H1 (cell line): ENCODE measurements around the gene GNG7. TPM values are rescaled to one million over a fixed set of nuclear protein-coding genes. Genes with fewer than 3 reads are reported as not detected.

Source experiments
- CTCF ChIA-PET: fragments of 300-600 bp; sonication (Branson Sonifier 250); formaldehyde crosslinking; loops from one replicate; lab custom pipeline; 2021; ENCODE audit not compliant: partially characterized antibody; lab: Charles Lee
- POLR2A ChIA-PET: fragments of 300-600 bp; sonication (Branson Sonifier 250); formaldehyde crosslinking; loops from one replicate; lab custom pipeline; 2021; ENCODE audit warnings: inconsistent platforms; ENCODE audit not compliant: partially characterized antibody; lab: Charles Lee
- DNase-seq, 2 experiments: peaks; one replicate each; pipeline versions ENCODE4 v3.0.0 to v3.0.0-alpha.2; 2010 to 2022; ENCODE audit warnings: low spot score in 2 of 2, low read depth in 1 of 2, mixed read lengths in 1 of 2
- FAIRE-seq: peaks from 2 replicates; lab custom pipeline; 2011; peaks lifted over from hg19 to GRCh38; lab: Jason Lieb, UNC
- H2AFZ ChIP-seq: 2 replicates; pipeline ENCODE4 v1.8.1; 2012; ENCODE audit warnings: low read length, inconsistent platforms
- H2AK5ac ChIP-seq: 2 replicates; pipeline ENCODE4 v1.6.1; 2013; ENCODE audit warnings: low read depth, low read length
- H2BK120ac ChIP-seq: replicated peaks from 2 replicates; pipeline ENCODE3; 2013; ENCODE audit warnings: low read depth, low read length, inconsistent platforms
- H2BK12ac ChIP-seq: 2 replicates; pipeline ENCODE4 v1.6.1; 2013; ENCODE audit warnings: low read depth, low read length
- H2BK15ac ChIP-seq: 2 replicates; pipeline ENCODE4 v1.6.1; 2013; ENCODE audit warnings: low read length
- H2BK20ac ChIP-seq: 2 replicates; pipeline ENCODE4 v1.6.1; 2013; ENCODE audit warnings: low read length
- H2BK5ac ChIP-seq: 2 replicates; pipeline ENCODE4 v1.6.1; 2013; ENCODE audit warnings: low read depth, low read length
- H3K14ac ChIP-seq: 2 replicates; pipeline ENCODE4 v1.6.1; 2013; ENCODE audit warnings: inconsistent platforms; ENCODE audit not compliant: insufficient read length
- H3K18ac ChIP-seq: 2 replicates; pipeline ENCODE4 v1.6.1; 2013; ENCODE audit warnings: low read length; ENCODE audit errors: extremely low read depth
- H3K23ac ChIP-seq: 2 replicates; pipeline ENCODE4 v1.6.1; 2013; ENCODE audit warnings: inconsistent platforms; ENCODE audit not compliant: insufficient read length
- H3K23me2 ChIP-seq: 2 replicates; pipeline ENCODE4 v1.6.1; 2013; ENCODE audit warnings: low read depth, low read length
- H3K27ac ChIP-seq: 2 replicates; pipeline ENCODE4 v1.6.1; 2011; ENCODE audit warnings: low read depth, low read length, inconsistent platforms
- H3K27me3 ChIP-seq, 4 experiments: replicated peaks in 1 of 4; 1 replicate in 1 of 4; 2 replicates in 3 of 4; pipeline versions ENCODE4 v1.6.1 to v1.8.1; 2011 to 2013; ENCODE audit warnings: low read length in 3 of 4, mild to moderate bottlenecking in 3 of 4, inconsistent platforms in 2 of 4, mixed read lengths in 2 of 4, moderate library complexity in 1 of 4; ENCODE audit not compliant: control insufficient read depth in 3 of 4, insufficient read depth in 3 of 4; ENCODE audit errors: extremely low read depth in 1 of 4
- H3K36me3 ChIP-seq, 4 experiments: 2 replicates each; pipeline versions ENCODE4 v1.6.1 to v1.8.1; 2011 to 2013; ENCODE audit warnings: mild to moderate bottlenecking in 4 of 4, low read length in 3 of 4, moderate library complexity in 2 of 4, control low read depth in 1 of 4, inconsistent platforms in 1 of 4; ENCODE audit not compliant: insufficient read depth in 4 of 4, control insufficient read depth in 2 of 4
- H3K4ac ChIP-seq: replicated peaks from 2 replicates; pipeline ENCODE3; 2013; ENCODE audit warnings: low read length, low read depth, mixed read lengths, inconsistent platforms; ENCODE audit not compliant: insufficient read length
- H3K4me1 ChIP-seq, 4 experiments: replicated peaks in 1 of 4; 1 replicate in 1 of 4; 2 replicates in 3 of 4; pipeline versions ENCODE4 v1.6.1 to v1.8.1; 2011 to 2013; ENCODE audit warnings: low read length in 3 of 4, inconsistent platforms in 2 of 4, mixed read lengths in 1 of 4; ENCODE audit not compliant: insufficient read depth in 4 of 4, control insufficient read depth in 3 of 4
- H3K4me2 ChIP-seq, 2 experiments: 2 replicates each; pipeline versions ENCODE4 v1.6.1 to v1.8.1; 2011 to 2013; ENCODE audit warnings: low read depth in 2 of 2, low read length in 2 of 2, control low read depth in 1 of 2, inconsistent platforms in 1 of 2, mild to moderate bottlenecking in 1 of 2; ENCODE audit not compliant: insufficient read depth in 1 of 2
- H3K4me3 ChIP-seq, 4 experiments: fragments of 200-600, 300-600 bp in 1 of 4; sonication (generic), shearing (Covaris generic), sonication (Bioruptor Twin) in 1 of 4; 2 replicates each; pipeline versions ENCODE4 v1.5.1 to v1.8.1; 2011 to 2016; ENCODE audit warnings: low read length in 4 of 4, low read depth in 3 of 4, control low read depth in 2 of 4, inconsistent platforms in 2 of 4, mild to moderate bottlenecking in 2 of 4, mixed read lengths in 1 of 4, moderate library complexity in 1 of 4; ENCODE audit not compliant: insufficient read depth in 2 of 4; ENCODE audit errors: extremely low read depth in 1 of 4
- H3K56ac ChIP-seq: replicated peaks from 2 replicates; pipeline ENCODE3; 2013; ENCODE audit warnings: low read depth, mild to moderate bottlenecking, mixed read lengths, low read length, inconsistent platforms; ENCODE audit not compliant: insufficient read length
- H3K79me1 ChIP-seq: 2 replicates; pipeline ENCODE4 v1.6.1; 2013; ENCODE audit warnings: low read depth, low read length, control low read depth
- H3K79me2 ChIP-seq, 2 experiments: 2 replicates each; pipeline versions ENCODE4 v1.6.1 to v1.8.1; 2012 to 2013; ENCODE audit warnings: low read length in 2 of 2, mild to moderate bottlenecking in 2 of 2, inconsistent platforms in 1 of 2; ENCODE audit not compliant: insufficient read depth in 2 of 2, control insufficient read depth in 1 of 2
- H3K9ac ChIP-seq, 4 experiments: replicated peaks in 1 of 4; 1 replicate in 1 of 4; 2 replicates in 3 of 4; pipeline versions ENCODE4 v1.6.1 to v1.8.1; 2011 to 2013; ENCODE audit warnings: low read depth in 3 of 4, low read length in 3 of 4, control low read depth in 2 of 4, mild to moderate bottlenecking in 2 of 4, moderate library complexity in 2 of 4, inconsistent platforms in 1 of 4; ENCODE audit errors: extremely low read depth in 1 of 4
- H3K9me3 ChIP-seq, 2 experiments: 2 replicates each; pipeline versions ENCODE4 v1.6.1 to v1.8.1; 2012 to 2013; ENCODE audit warnings: mild to moderate bottlenecking in 2 of 2, moderate library complexity in 2 of 2, control low read depth in 1 of 2, inconsistent platforms in 1 of 2, low read depth in 1 of 2, low read length in 1 of 2, mixed read lengths in 1 of 2; ENCODE audit not compliant: insufficient read depth in 2 of 2
- H4K20me1 ChIP-seq, 2 experiments: replicated peaks in 1 of 2; 2 replicates each; pipeline versions ENCODE3 to v1.8.1; 2011 to 2013; ENCODE audit warnings: inconsistent platforms in 2 of 2, low read length in 2 of 2, mild to moderate bottlenecking in 1 of 2; ENCODE audit not compliant: insufficient read depth in 2 of 2, control insufficient read depth in 1 of 2
- H4K5ac ChIP-seq: 2 replicates; pipeline ENCODE4 v1.6.1; 2013; ENCODE audit warnings: low read length, low read depth, mixed read lengths, inconsistent platforms; ENCODE audit not compliant: insufficient read length
- H4K8ac ChIP-seq: 2 replicates; pipeline ENCODE4 v1.8.0; 2013; ENCODE audit warnings: mild to moderate bottlenecking, moderate library complexity, low read length, inconsistent platforms; ENCODE audit not compliant: insufficient read depth; ENCODE audit errors: extremely low read depth
- H4K91ac ChIP-seq: replicated peaks from 2 replicates; pipeline ENCODE3; 2013; ENCODE audit warnings: low read length, mixed read lengths, inconsistent platforms; ENCODE audit not compliant: insufficient read length
- CEBPB ChIP-seq: IDR thresholded peaks from 2 replicates; pipeline ENCODE4 v1.6.1; 2012; ENCODE audit warnings: low read depth, low read length
- CHD2 ChIP-seq: IDR thresholded peaks from 2 replicates; pipeline ENCODE4 v1.6.1; 2012; ENCODE audit warnings: low read length, improper control_type of control experiment
- EP300 ChIP-seq, 2 experiments: IDR thresholded peaks; 1 replicate in 1 of 2; 2 replicates in 1 of 2; pipeline ENCODE4 v1.6.1; 2011 to 2012; ENCODE audit warnings: low read depth in 2 of 2, low read length in 2 of 2, mild to moderate bottlenecking in 2 of 2, borderline replicate concordance in 1 of 2, inconsistent platforms in 1 of 2, moderate library complexity in 1 of 2
- NANOG ChIP-seq: IDR thresholded peaks from 2 replicates; pipeline ENCODE4 v1.6.1; 2011; ENCODE audit warnings: low read length, low read depth, mild to moderate bottlenecking, inconsistent platforms; ENCODE audit not compliant: insufficient read depth, poor library complexity, severe bottlenecking
- RAD21 ChIP-seq, 2 experiments: IDR thresholded peaks in 1 of 2; conservative IDR thresholded peaks in 1 of 2; 2 replicates each; pipeline ENCODE4 v1.6.1; 2011; ENCODE audit warnings: low read depth in 2 of 2, low read length in 2 of 2, improper control_type of control experiment in 1 of 2, inconsistent platforms in 1 of 2, mild to moderate bottlenecking in 1 of 2, moderate library complexity in 1 of 2
- ZNF274 ChIP-seq: IDR thresholded peaks from 2 replicates; pipeline ENCODE4 v1.7.0; 2012; ENCODE audit warnings: low read length, borderline replicate concordance; ENCODE audit errors: extremely low read depth
- WGBS, 2 experiments: shearing (Covaris generic) in 1 of 2; methylation state at CpG; one replicate each; pipeline versions ENCODE4 v1.1.6 to v1.1.7; 2013 to 2015; ENCODE audit warnings: low lambda C conversion rate in 2 of 2, mixed read lengths in 2 of 2, inconsistent platforms in 1 of 2, low coverage in 1 of 2, missing lambda C conversion rate in 1 of 2; ENCODE audit not compliant: insufficient replicate concordance in 2 of 2, insufficient coverage in 1 of 2, insufficient read length in 1 of 2; ENCODE audit errors: extremely low coverage in 1 of 2, missing lambda C conversion rate in 1 of 2; 5-methylcytosine and 5-hydroxymethylcytosine counted together
- polyA plus RNA-seq, 7 experiments: library from polyadenylated mRNA; depleted of rRNA in 3 of 7; stranded (reverse) in 5 of 7; unstranded in 2 of 7; fragments of >200 nt in 5 of 7; fragments of 200-250 nt in 2 of 7; gene quantifications; 1 replicate in 5 of 7; 2 replicates in 1 of 7; 4 replicates in 1 of 7; pipeline versions ENCODE4 v1.2.1 to v1.2.3, GENCODE V29; 2011 to 2013; ENCODE audit warnings: missing spikeins in 2 of 7, mixed read lengths in 2 of 7
- total RNA-seq: library from RNA; stranded (reverse); fragmentation: NEBNext Ultra II Directional; extraction: Animal tissue kit (Norgen Biotek cat#: 25700); gene quantifications from 2 replicates; pipeline ENCODE4 v1.2.1, GENCODE V29; 2021

The GNG7 gene
- total and polyA plus RNA-seq, 2 of the 8 experiments (the other 6 are each of a cell fraction or from before 2014, with no cell fraction given) = 2.8 to 7.8 TPM

GRCh38 chr19:2736550-2737190 lies 34.2 kb upstream of the GNG7 start:
- Histone ChIP-seq H3K79me2 (peaks cover 0 to 2% of the 10 kb centered on the region in 2 experiments; a peak in 1 of 4 replicates), H3K23ac (no peak overlapping the region), H3K9ac (no peak overlapping the region), H3K23me2 (0 out of 2 replicates have a peak, but pooled peaks cover 5% of the 10 kb centered on the region), H2BK20ac (no peak overlapping the region), H3K4me1 (no peaks in the 10 kb centered on the region), H3K9me3 (no peaks in the 10 kb centered on the region), H2AK5ac (no peak overlapping the region), H2BK120ac (no peak overlapping the region), H3K18ac (no peak overlapping the region), H2BK12ac (no peak overlapping the region), H3K4ac (no peak overlapping the region), H4K91ac (no peak overlapping the region), H3K4me3 (no peak overlapping the region), H2AFZ (no peak overlapping the region), H4K20me1 (peaks cover 4 to 28% of the 10 kb centered on the region in 2 experiments), H4K8ac (no peak overlapping the region), H3K27ac (no peak overlapping the region), H4K5ac (no peak overlapping the region), H3K56ac (no peak overlapping the region), H3K27me3 (no peaks in the 10 kb centered on the region), H3K14ac (no peak overlapping the region), H3K4me2 (no peak overlapping the region), H2BK15ac (no peak overlapping the region), H2BK5ac (no peak overlapping the region), H3K36me3 (peaks cover 3 to 30% (median 8%) of the 10 kb centered on the region in 4 experiments; a peak in 6 of 8 replicates), H3K79me1 (no peaks in the 10 kb centered on the region)
- WGBS, 2 experiments = 91% methylated on average over 14 of the region's 15 CpGs; no CpG with 5 or more reads in 1 of the 2 experiments
- TF ChIP-seq CHD2 (no peak), RAD21 (IDR thresholded peaks at IDR 0.05 in 1 of 2, conservative IDR thresholded peaks at IDR 0.05 in 1 of 2; ENCODE audit: low read depth in 2 of 2, low read length in 2 of 2) (no peak), ZNF274 (no peak), CEBPB (peak; percentile 44; the same call in 1 of the 2 replicates), NANOG (no peak), EP300 (IDR thresholded peaks at IDR 0.05; ENCODE audit: borderline replicate concordance in 1 of 2, low read depth in 2 of 2, low read length in 2 of 2) (no peak)
- POLR2A ChIA-PET = interaction anchor here (1.2 to 2.2 kb wide), 4 partner anchors 13 to 261 kb away, joined by 3 to 6 read pairs (median 4); partner anchors contain the start of gene GADD45B
- CTCF ChIA-PET = interaction anchor here (0.7 to 4.3 kb wide), 4 partner anchors 13 to 122 kb away, joined by 3 to 16 read pairs (median 5); no protein-coding TSS in a partner anchor
- no peak for DNase-seq
- no peak for FAIRE-seq
